HCT116 (cell line): ENCODE measurements around the gene UBAC2. TPM values are rescaled to one million over a fixed set of nuclear protein-coding genes. Genes with fewer than 3 reads are reported as not detected.

Source experiments
- ATAC-seq: fragments of 200-7000 bp; cut with Tn5 transposase; 2 replicates; pipeline ENCODE4 v1.9.1; 2020; ENCODE audit warnings: mild to moderate bottlenecking, moderate library complexity
- BruUV-seq: library from RNA; stranded (reverse); fragments of 400-500 nt; replicated peaks from 2 replicates; lab custom pipeline; 2021; lab: Mats Ljungman, UMichigan
- CTCF ChIA-PET: fragments of 300-600 bp; sonication (Branson Sonifier 250); formaldehyde crosslinking; loops from one replicate; lab custom pipeline; 2021; ENCODE audit warnings: antibody characterized with exemption; lab: Charles Lee
- POLR2A ChIA-PET: fragments of 300-600, 350-600 bp; sonication (Branson Sonifier 250); formaldehyde crosslinking; loops from one replicate; lab custom pipeline; 2021; ENCODE audit warnings: antibody characterized with exemption; lab: Charles Lee
- RAD21 ChIA-PET, 2 experiments: fragments of 300-600 bp; sonication (Branson Sonifier 250); formaldehyde crosslinking; loops; one replicate each; lab custom pipeline; 2023; ENCODE audit warnings: low total read pairs in 2 of 2; ENCODE audit not compliant: uncharacterized antibody in 2 of 2, unreplicated experiment in 2 of 2, low non-redundant PET in 1 of 2; lab: Charles Lee
- DNase-seq: peaks from one replicate; pipeline ENCODE4 v3.0.0-alpha.2; 2010; ENCODE audit warnings: low read depth, low spot score
- H2AFZ ChIP-seq: fragments of 200-600 bp; shearing (Covaris generic), sonication (generic); 2 replicates; pipeline ENCODE4 v1.6.1; 2017; ENCODE audit warnings: low read depth, mixed run types, mixed read lengths, antibody characterized with exemption, low read length; ENCODE audit not compliant: poor library complexity, severe bottlenecking
- H3K27ac ChIP-seq: 2 replicates; pipeline ENCODE4 v1.5.1; 2012; ENCODE audit warnings: low read depth, low read length
- H3K27me3 ChIP-seq: fragments of 200-600 bp; sonication (generic); 2 replicates; pipeline ENCODE4 v1.6.1; 2016; ENCODE audit warnings: mixed run types, low read length, mixed read lengths; ENCODE audit not compliant: insufficient read depth
- H3K36me3 ChIP-seq, 2 experiments: fragments of 200-500 bp in 1 of 2; fragments of 200-600 bp in 1 of 2; sonication (Bioruptor generic) in 1 of 2; sonication (generic) in 1 of 2; 2 replicates each; pipeline versions ENCODE4 v1.5.1 to v1.6.1; 2014 to 2016; ENCODE audit warnings: low read length in 2 of 2, inconsistent platforms in 1 of 2, mixed read lengths in 1 of 2, mixed run types in 1 of 2; ENCODE audit not compliant: insufficient read depth in 2 of 2, control insufficient read depth in 1 of 2
- H3K4me1 ChIP-seq, 2 experiments: fragments of 200-600 bp in 1 of 2; sonication (generic) in 1 of 2; 2 replicates each; pipeline versions ENCODE4 v1.5.1 to v1.6.1; 2012 to 2017; ENCODE audit warnings: low read length in 2 of 2, inconsistent platforms in 1 of 2, mild to moderate bottlenecking in 1 of 2, mixed read lengths in 1 of 2, mixed run types in 1 of 2, moderate library complexity in 1 of 2; ENCODE audit not compliant: insufficient read depth in 2 of 2, control insufficient read depth in 1 of 2
- H3K4me2 ChIP-seq: fragments of 200-600 bp; sonication (generic); 2 replicates; pipeline ENCODE4 v1.6.1; 2017; ENCODE audit warnings: mixed run types, low read length, mixed read lengths
- H3K4me3 ChIP-seq, 2 experiments: fragments of 200-600 bp in 1 of 2; sonication (generic) in 1 of 2; replicated peaks in 1 of 2; 2 replicates each; pipeline ENCODE4 v1.5.1; 2011 to 2016; ENCODE audit warnings: low read length in 2 of 2, control low read depth in 1 of 2, low read depth in 1 of 2, mild to moderate bottlenecking in 1 of 2, mixed read lengths in 1 of 2, mixed run types in 1 of 2
- H3K79me2 ChIP-seq: fragments of 200-600 bp; sonication (generic); 2 replicates; pipeline ENCODE4 v1.6.1; 2017; ENCODE audit warnings: mild to moderate bottlenecking, mixed run types, low read length, moderate library complexity, mixed read lengths; ENCODE audit not compliant: insufficient read depth
- H3K9ac ChIP-seq: fragments of 200-600 bp; sonication (generic); 2 replicates; pipeline ENCODE4 v1.6.1; 2016; ENCODE audit warnings: low read length, mixed read lengths
- H3K9me2 ChIP-seq: fragments of 200-600 bp; sonication (generic), shearing (Covaris generic); 2 replicates; pipeline ENCODE4 v1.6.1; 2017; ENCODE audit warnings: mixed run types, mild to moderate bottlenecking, moderate library complexity; ENCODE audit not compliant: insufficient read depth
- H3K9me3 ChIP-seq, 2 experiments: fragments of 200-500 bp in 1 of 2; fragments of 200-600 bp in 1 of 2; sonication (Bioruptor generic) in 1 of 2; sonication (generic) in 1 of 2; 2 replicates each; pipeline ENCODE4 v1.6.1; 2014 to 2017; ENCODE audit warnings: low read length in 2 of 2, mixed read lengths in 2 of 2, inconsistent platforms in 1 of 2, low read depth in 1 of 2, mild to moderate bottlenecking in 1 of 2, mixed run types in 1 of 2, moderate library complexity in 1 of 2; ENCODE audit not compliant: control insufficient read depth in 1 of 2, insufficient read depth in 1 of 2
- H4K20me1 ChIP-seq: fragments of 200-600 bp; sonication (generic), shearing (Covaris generic); 2 replicates; pipeline ENCODE4 v1.6.1; 2017; ENCODE audit warnings: mixed run types, mild to moderate bottlenecking, moderate library complexity; ENCODE audit not compliant: insufficient read depth
- CBX3 ChIP-seq: IDR thresholded peaks from 2 replicates; pipeline ENCODE4 v1.6.1; 2012; ENCODE audit warnings: low read depth
- CTCF ChIP-seq, 3 experiments: fragments of 200-600 bp in 1 of 3; sonication (generic) in 1 of 3; IDR thresholded peaks in 2 of 3; conservative IDR thresholded peaks in 1 of 3; 2 replicates each; pipeline ENCODE4 v1.5.1; 2012 to 2017; ENCODE audit warnings: low read depth in 2 of 3, low read length in 2 of 3, antibody characterized with exemption in 1 of 3, borderline replicate concordance in 1 of 3, control low read depth in 1 of 3, mild to moderate bottlenecking in 1 of 3, mixed read lengths in 1 of 3, mixed run types in 1 of 3, moderate library complexity in 1 of 3; ENCODE audit not compliant: insufficient read depth in 1 of 3
- JUND ChIP-seq: IDR thresholded peaks from 2 replicates; pipeline ENCODE4 v1.6.1; 2012
- POLR2A ChIP-seq: IDR thresholded peaks from 2 replicates; pipeline ENCODE4 v1.7.0; 2011; ENCODE audit warnings: borderline replicate concordance; ENCODE audit not compliant: insufficient read depth, insufficient read length; ENCODE audit errors: extremely low read depth
- POLR2AphosphoS5 ChIP-seq: IDR thresholded peaks from 2 replicates; pipeline ENCODE4 v1.6.1; 2011; ENCODE audit warnings: mild to moderate bottlenecking, low read depth, low read length, moderate library complexity
- SIN3A ChIP-seq: IDR thresholded peaks from 2 replicates; pipeline ENCODE4 v1.6.1; 2012; ENCODE audit warnings: low read depth
- SP1 ChIP-seq: IDR thresholded peaks from 2 replicates; pipeline ENCODE4 v1.6.1; 2012; ENCODE audit warnings: low read depth
- TCF7L2 ChIP-seq: IDR thresholded peaks from 2 replicates; pipeline ENCODE4 v1.7.0; 2011; ENCODE audit warnings: borderline replicate concordance, inconsistent platforms; ENCODE audit not compliant: insufficient read depth, insufficient read length; ENCODE audit errors: extremely low read depth
- ZNF274 ChIP-seq: fragments of 200-500 bp; sonication (Bioruptor generic); IDR thresholded peaks from 2 replicates; pipeline ENCODE4 v1.6.1; 2014; ENCODE audit warnings: mild to moderate bottlenecking, low read depth, low read length, inconsistent platforms
- intact Hi-C: fragments of 100-400 bp; cut with micrococcal nuclease; formaldehyde crosslinking; loops from 2 replicates; pipeline ENCODE4 v1.10.0; 2022
- total RNA-seq: library from RNA; stranded (reverse); gene quantifications from one replicate; pipeline ENCODE4 v1.2.1, GENCODE V29; 2021; ENCODE audit not compliant: unreplicated experiment
- TF ChIP-seq, protein P1 (sequence below): IDR thresholded peaks from 2 replicates; pipeline ENCODE4 v1.6.1; 2011; ENCODE audit warnings: mild to moderate bottlenecking, low read length, moderate library complexity; ENCODE audit not compliant: insufficient replicate concordance; ENCODE audit errors: extremely low read depth
- TF ChIP-seq, protein P2 (sequence below): IDR thresholded peaks from 2 replicates; pipeline ENCODE4 v1.6.1; 2012
- TF ChIP-seq, protein P3 (sequence below): IDR thresholded peaks from 2 replicates; pipeline ENCODE4 v1.6.1; 2012

Gene UBAC2
- total RNA-seq, 1 experiment from 2014 or later: 67.4 TPM

GRCh38 chr13:99375738-99376080 lies 175.1 kb downstream of the UBAC2 start:
- ChIA-PET CTCF (no interaction called here), RAD21 (no interaction called here), POLR2A (no interaction called here)
- H3K4me2 ChIP-seq: no peak overlapping the region
- intact Hi-C loops: no loop called here
- no peak for ATAC-seq
- H3K36me3 ChIP-seq: peaks cover 5% of the 10 kb centered on the region in 2 experiments; a peak in 2 of 4 replicates
- H3K79me2 ChIP-seq: no peaks in the 10 kb centered on the region
- H4K20me1 ChIP-seq: no peaks in the 10 kb centered on the region
- no peaks in the 10 kb centered on the region for H3K4me1 ChIP-seq
- TF ChIP-seq, protein P1, sequence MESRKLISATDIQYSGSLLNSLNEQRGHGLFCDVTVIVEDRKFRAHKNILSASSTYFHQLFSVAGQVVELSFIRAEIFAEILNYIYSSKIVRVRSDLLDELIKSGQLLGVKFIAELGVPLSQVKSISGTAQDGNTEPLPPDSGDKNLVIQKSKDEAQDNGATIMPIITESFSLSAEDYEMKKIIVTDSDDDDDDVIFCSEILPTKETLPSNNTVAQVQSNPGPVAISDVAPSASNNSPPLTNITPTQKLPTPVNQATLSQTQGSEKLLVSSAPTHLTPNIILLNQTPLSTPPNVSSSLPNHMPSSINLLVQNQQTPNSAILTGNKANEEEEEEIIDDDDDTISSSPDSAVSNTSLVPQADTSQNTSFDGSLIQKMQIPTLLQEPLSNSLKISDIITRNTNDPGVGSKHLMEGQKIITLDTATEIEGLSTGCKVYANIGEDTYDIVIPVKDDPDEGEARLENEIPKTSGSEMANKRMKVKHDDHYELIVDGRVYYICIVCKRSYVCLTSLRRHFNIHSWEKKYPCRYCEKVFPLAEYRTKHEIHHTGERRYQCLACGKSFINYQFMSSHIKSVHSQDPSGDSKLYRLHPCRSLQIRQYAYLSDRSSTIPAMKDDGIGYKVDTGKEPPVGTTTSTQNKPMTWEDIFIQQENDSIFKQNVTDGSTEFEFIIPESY: no peak
- TF ChIP-seq POLR2AphosphoS5 (no peak), SIN3A (no peak), SP1 (no peak)
- no TSS peak for BruUV-seq
- H3K9me3 ChIP-seq: no peaks in the 10 kb centered on the region
- H3K4me3 ChIP-seq: no peak overlapping the region
- no peak overlapping the region for H2AFZ ChIP-seq
- no peak overlapping the region for H3K27ac ChIP-seq
- no peaks in the 10 kb centered on the region for H3K9me2 ChIP-seq
- H3K27me3 ChIP-seq: no peaks in the 10 kb centered on the region
- DNase-seq: no peak
- no peak overlapping the region for H3K9ac ChIP-seq

DNA sequence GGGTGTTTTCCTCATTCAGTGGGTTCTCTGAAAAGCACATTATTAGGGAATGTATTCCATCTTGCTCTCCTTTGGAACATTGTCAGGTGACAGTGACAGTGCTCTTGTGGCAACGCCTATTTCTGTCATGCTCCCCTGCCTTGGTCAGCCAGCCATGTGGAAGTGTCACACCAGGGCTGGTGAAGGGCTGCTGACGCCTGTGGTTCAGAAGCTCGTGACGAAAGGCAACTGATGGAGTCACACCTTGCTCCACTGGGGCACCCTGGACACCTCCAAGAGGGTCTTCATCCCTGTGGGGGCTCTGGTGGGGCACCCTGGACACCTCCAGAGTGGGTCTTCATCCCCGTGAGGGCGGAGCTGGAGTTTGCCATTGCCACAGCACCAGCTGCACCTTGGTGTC lies 175.5 kb downstream of the UBAC2 start:
- ATAC-seq (no peak), DNase-seq (no peak)
- H3K9me3 ChIP-seq: no peaks in the 10 kb centered on the region
- ChIA-PET CTCF (no interaction called here), POLR2A (no interaction called here)
- no peaks in the 10 kb centered on the region for H3K27me3 ChIP-seq
- peaks cover 5 to 9% of the 10 kb centered on the region in 2 experiments; a peak in 2 of 4 replicates for H3K36me3 ChIP-seq
- H3K4me3 ChIP-seq: no peak overlapping the region
- BruUV-seq: no TSS peak
- H3K79me2 ChIP-seq: no peaks in the 10 kb centered on the region
- intact Hi-C loops: no loop called here
- TF ChIP-seq JUND (no peak), POLR2A (no peak), ZNF274 (no peak), TCF7L2 (no peak), SIN3A (no peak), CTCF (IDR thresholded peaks at IDR 0.05 in 2 of 3, conservative IDR thresholded peaks at IDR 0.05 in 1 of 3; ENCODE audit: borderline replicate concordance in 1 of 3, insufficient read depth in 1 of 3, low read depth in 2 of 3, low read length in 2 of 3) (no peak), CBX3 (no peak)
- TF ChIP-seq, protein P2, sequence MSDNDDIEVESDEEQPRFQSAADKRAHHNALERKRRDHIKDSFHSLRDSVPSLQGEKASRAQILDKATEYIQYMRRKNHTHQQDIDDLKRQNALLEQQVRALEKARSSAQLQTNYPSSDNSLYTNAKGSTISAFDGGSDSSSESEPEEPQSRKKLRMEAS: no peak
- TF ChIP-seq, protein P1: no peak
- TF ChIP-seq, protein P3, sequence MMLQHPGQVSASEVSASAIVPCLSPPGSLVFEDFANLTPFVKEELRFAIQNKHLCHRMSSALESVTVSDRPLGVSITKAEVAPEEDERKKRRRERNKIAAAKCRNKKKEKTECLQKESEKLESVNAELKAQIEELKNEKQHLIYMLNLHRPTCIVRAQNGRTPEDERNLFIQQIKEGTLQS: no peak
- TF ChIP-seq, all 23 proteins: peak for 0
- H3K4me1 ChIP-seq: no peaks in the 10 kb centered on the region
- no peak overlapping the region for H3K4me2 ChIP-seq
- H3K9ac ChIP-seq: no peak overlapping the region
- H2AFZ ChIP-seq: no peak overlapping the region
- RAD21 ChIA-PET: no interaction called here
- H3K9me2 ChIP-seq: no peaks in the 10 kb centered on the region
- H3K27ac ChIP-seq: no peak overlapping the region
- no peaks in the 10 kb centered on the region for H4K20me1 ChIP-seq
